Fibroblast of lung (primary cell): ENCODE results near the gene NCAPH2.

Source experiments
- EZH2 ChIP-seq: IDR thresholded peaks from 2 replicates; pipeline ENCODE4 v1.5.1; 2012; ENCODE audit warnings: low read length, control low read depth, mild to moderate bottlenecking; ENCODE audit errors: missing control alignments
- TF ChIP-seq, protein P1 (sequence below), 2 donors: IDR thresholded peaks in 1 of 2; conservative IDR thresholded peaks in 1 of 2; 1 replicate in 1 of 2; 2 replicates in 1 of 2; pipeline ENCODE4 v1.5.1; 2011 to 2012; ENCODE audit warnings: low read length in 2 of 2, control low read depth in 1 of 2, inconsistent platforms in 1 of 2, low read depth in 1 of 2, mild to moderate bottlenecking in 1 of 2

DNA sequence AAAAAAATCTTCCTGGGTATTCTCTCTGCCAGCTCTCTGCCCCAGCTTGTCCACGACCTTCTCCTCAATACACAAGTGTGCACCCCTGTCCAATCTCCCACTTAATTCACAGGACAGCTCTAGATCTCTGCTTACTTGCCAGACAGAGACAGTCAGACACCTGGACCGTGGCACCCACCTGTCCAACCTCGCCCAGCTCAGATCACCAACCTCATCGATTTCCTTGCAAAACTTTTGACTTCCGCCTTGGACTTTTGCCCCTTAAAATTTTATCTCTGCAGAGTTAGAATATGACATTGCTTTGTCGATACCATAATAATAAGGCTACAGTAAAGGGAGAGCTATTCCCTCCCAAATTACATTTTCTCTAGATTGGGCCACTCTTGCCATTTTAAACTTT lies 10.9 kb upstream of the NCAPH2 start:
- TF ChIP-seq EZH2 = no peak
- TF ChIP-seq, protein P1, sequence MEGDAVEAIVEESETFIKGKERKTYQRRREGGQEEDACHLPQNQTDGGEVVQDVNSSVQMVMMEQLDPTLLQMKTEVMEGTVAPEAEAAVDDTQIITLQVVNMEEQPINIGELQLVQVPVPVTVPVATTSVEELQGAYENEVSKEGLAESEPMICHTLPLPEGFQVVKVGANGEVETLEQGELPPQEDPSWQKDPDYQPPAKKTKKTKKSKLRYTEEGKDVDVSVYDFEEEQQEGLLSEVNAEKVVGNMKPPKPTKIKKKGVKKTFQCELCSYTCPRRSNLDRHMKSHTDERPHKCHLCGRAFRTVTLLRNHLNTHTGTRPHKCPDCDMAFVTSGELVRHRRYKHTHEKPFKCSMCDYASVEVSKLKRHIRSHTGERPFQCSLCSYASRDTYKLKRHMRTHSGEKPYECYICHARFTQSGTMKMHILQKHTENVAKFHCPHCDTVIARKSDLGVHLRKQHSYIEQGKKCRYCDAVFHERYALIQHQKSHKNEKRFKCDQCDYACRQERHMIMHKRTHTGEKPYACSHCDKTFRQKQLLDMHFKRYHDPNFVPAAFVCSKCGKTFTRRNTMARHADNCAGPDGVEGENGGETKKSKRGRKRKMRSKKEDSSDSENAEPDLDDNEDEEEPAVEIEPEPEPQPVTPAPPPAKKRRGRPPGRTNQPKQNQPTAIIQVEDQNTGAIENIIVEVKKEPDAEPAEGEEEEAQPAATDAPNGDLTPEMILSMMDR (conservative IDR thresholded peaks at IDR 0.05 in 1 of 2, IDR thresholded peaks at IDR 0.05 in 1 of 2; ENCODE audit: low read depth in 1 of 2, low read length in 2 of 2) = no peak
